ENCODE results near the gene SLC43A3.

GRCh38 chr11:57424137-57424791, 2.7 kb downstream of the SLC43A3 start:
- TF ChIP-seq CTCF (IDR thresholded peaks at IDR 0.05), result no peak
- no peak for TF ChIP-seq POLR2A (IDR thresholded peaks at IDR 0.05)
- TF ChIP-seq EP300 (IDR thresholded peaks at IDR 0.05), result no peak
- no peak for TF ChIP-seq POLR2AphosphoS5 (IDR thresholded peaks at IDR 0.05)

All from stomach (tissue), 4 donors.